ENCODE measurements around the gene CBS. TPM values are rescaled to one million over a fixed set of nuclear protein-coding genes. Genes with fewer than 3 reads are reported as not detected.
"Not testable (repeated sequence)": the region's sequence is repeated elsewhere in the genome, so short reads cannot be mapped to it uniquely, and the experiment has no call there.

Gene CBS
- total RNA-seq (100 to 1,000 TPM in 1 of 2 donors, 10 to 100 TPM in 1; 70.9 to 172 TPM), polyA plus RNA-seq (100 to 1,000 TPM in 1 of 2 donors, 10 to 100 TPM in 1; 86.2 to 212 TPM)

GRCh38 chr21:43075170-43076022 lies at the start of gene CBS:
CBS (minus strand) TSS chr21:43075835; CDS start chr21:43072193, 3,642 bp downstream.
- H3K4me1 ChIP-seq (ENCODE audit: control insufficient read depth in 4 of 4, insufficient read depth in 4 of 4, low read length in 3 of 4); H3K9ac ChIP-seq (ENCODE audit: low read depth in 1 of 2, low read length in 2 of 2); H3K27me3 ChIP-seq (ENCODE audit: control insufficient read depth in 4 of 4, insufficient read depth in 4 of 4, low read length in 3 of 4); H3K9me3 ChIP-seq (ENCODE audit: control insufficient read depth in 4 of 4, low read length in 3 of 4); DNase-seq (ENCODE audit: low spot score); H3K4me3 ChIP-seq (ENCODE audit: low read depth in 1 of 3, low read length in 3 of 3); H3K36me3 ChIP-seq (ENCODE audit: control insufficient read depth in 4 of 4, insufficient read depth in 3 of 4, low read depth in 1 of 4, low read length in 3 of 4); H3K27ac ChIP-seq (ENCODE audit: low read depth in 1 of 2, low read length in 2 of 2): not testable (repeated sequence)
- no CpG with 5 or more reads among the region's 84 CpGs for WGBS

- H3K9ac ChIP-seq (ENCODE audit: low read depth in 1 of 2, low read length in 2 of 2); H3K27me3 ChIP-seq (ENCODE audit: control insufficient read depth in 4 of 4, insufficient read depth in 4 of 4, low read length in 3 of 4); H3K27ac ChIP-seq (ENCODE audit: low read depth in 1 of 2, low read length in 2 of 2); DNase-seq (ENCODE audit: low spot score); H3K4me3 ChIP-seq (ENCODE audit: low read depth in 1 of 3, low read length in 3 of 3); H3K36me3 ChIP-seq (ENCODE audit: control insufficient read depth in 4 of 4, insufficient read depth in 3 of 4, low read depth in 1 of 4, low read length in 3 of 4); H3K9me3 ChIP-seq (ENCODE audit: control insufficient read depth in 4 of 4, low read length in 3 of 4); H3K4me1 ChIP-seq (ENCODE audit: control insufficient read depth in 4 of 4, insufficient read depth in 4 of 4, low read length in 3 of 4): not testable (repeated sequence)
- no CpG with 5 or more reads among the region's 4 CpGs for WGBS
These were observed 40.3 kb upstream of the CBS start for GRCh38 chr21:43115956-43116355.

GRCh38 chr21:43114483-43114882 lies 38.8 kb upstream of the CBS start:
- H3K36me3 ChIP-seq (ENCODE audit: control insufficient read depth in 4 of 4, insufficient read depth in 3 of 4, low read depth in 1 of 4, low read length in 3 of 4); DNase-seq (ENCODE audit: low spot score); H3K9me3 ChIP-seq (ENCODE audit: control insufficient read depth in 4 of 4, low read length in 3 of 4); H3K27ac ChIP-seq (ENCODE audit: low read depth in 1 of 2, low read length in 2 of 2); H3K27me3 ChIP-seq (ENCODE audit: control insufficient read depth in 4 of 4, insufficient read depth in 4 of 4, low read length in 3 of 4); H3K4me1 ChIP-seq (ENCODE audit: control insufficient read depth in 4 of 4, insufficient read depth in 4 of 4, low read length in 3 of 4); H3K4me3 ChIP-seq (ENCODE audit: low read depth in 1 of 3, low read length in 3 of 3); H3K9ac ChIP-seq (ENCODE audit: low read depth in 1 of 2, low read length in 2 of 2): not testable (repeated sequence)
- WGBS: 91% methylated on average over 5 of the region's 6 CpGs

- H3K36me3 ChIP-seq (ENCODE audit: control insufficient read depth in 4 of 4, insufficient read depth in 3 of 4, low read depth in 1 of 4, low read length in 3 of 4); H3K27me3 ChIP-seq (ENCODE audit: control insufficient read depth in 4 of 4, insufficient read depth in 4 of 4, low read length in 3 of 4); DNase-seq (ENCODE audit: low spot score); H3K9ac ChIP-seq (ENCODE audit: low read depth in 1 of 2, low read length in 2 of 2); H3K4me1 ChIP-seq (ENCODE audit: control insufficient read depth in 4 of 4, insufficient read depth in 4 of 4, low read length in 3 of 4); H3K4me3 ChIP-seq (ENCODE audit: low read depth in 1 of 3, low read length in 3 of 3); H3K9me3 ChIP-seq (ENCODE audit: control insufficient read depth in 4 of 4, low read length in 3 of 4); H3K27ac ChIP-seq (ENCODE audit: low read depth in 1 of 2, low read length in 2 of 2): not testable (repeated sequence)
- WGBS: no CpG with 5 or more reads among the region's 7 CpGs
These were observed 33.4 kb upstream of the CBS start for GRCh38 chr21:43109006-43109405.

- H3K36me3 ChIP-seq (ENCODE audit: control insufficient read depth in 4 of 4, insufficient read depth in 3 of 4, low read depth in 1 of 4, low read length in 3 of 4); H3K4me3 ChIP-seq (ENCODE audit: low read depth in 1 of 3, low read length in 3 of 3); H3K9me3 ChIP-seq (ENCODE audit: control insufficient read depth in 4 of 4, low read length in 3 of 4); DNase-seq (ENCODE audit: low spot score); H3K9ac ChIP-seq (ENCODE audit: low read depth in 1 of 2, low read length in 2 of 2); H3K27ac ChIP-seq (ENCODE audit: low read depth in 1 of 2, low read length in 2 of 2); H3K4me1 ChIP-seq (ENCODE audit: control insufficient read depth in 4 of 4, insufficient read depth in 4 of 4, low read length in 3 of 4); H3K27me3 ChIP-seq (ENCODE audit: control insufficient read depth in 4 of 4, insufficient read depth in 4 of 4, low read length in 3 of 4): not testable (repeated sequence)
- WGBS: no CpG with 5 or more reads among the region's 17 CpGs
These were observed 32.5 kb upstream of the CBS start for GRCh38 chr21:43108177-43108576.

- H3K9ac ChIP-seq (ENCODE audit: low read depth in 1 of 2, low read length in 2 of 2); H3K27ac ChIP-seq (ENCODE audit: low read depth in 1 of 2, low read length in 2 of 2); H3K4me1 ChIP-seq (ENCODE audit: control insufficient read depth in 4 of 4, insufficient read depth in 4 of 4, low read length in 3 of 4); H3K27me3 ChIP-seq (ENCODE audit: control insufficient read depth in 4 of 4, insufficient read depth in 4 of 4, low read length in 3 of 4); H3K36me3 ChIP-seq (ENCODE audit: control insufficient read depth in 4 of 4, insufficient read depth in 3 of 4, low read depth in 1 of 4, low read length in 3 of 4); H3K9me3 ChIP-seq (ENCODE audit: control insufficient read depth in 4 of 4, low read length in 3 of 4); DNase-seq (ENCODE audit: low spot score); H3K4me3 ChIP-seq (ENCODE audit: low read depth in 1 of 3, low read length in 3 of 3): not testable (repeated sequence)
- WGBS: no CpG with 5 or more reads among the region's 17 CpGs
These were observed 32.1 kb upstream of the CBS start for GRCh38 chr21:43107794-43108137.

GRCh38 chr21:43106965-43107793 lies 31.5 kb upstream of the CBS start, which contains the start of gene U2AF1:
U2AF1 (minus strand) TSS chr21:43107570; CDS start chr21:43107494, 76 bp downstream.
- not testable (repeated sequence) for H3K4me1 ChIP-seq (ENCODE audit: control insufficient read depth in 4 of 4, insufficient read depth in 4 of 4, low read length in 3 of 4); H3K9ac ChIP-seq (ENCODE audit: low read depth in 1 of 2, low read length in 2 of 2); H3K9me3 ChIP-seq (ENCODE audit: control insufficient read depth in 4 of 4, low read length in 3 of 4); H3K27me3 ChIP-seq (ENCODE audit: control insufficient read depth in 4 of 4, insufficient read depth in 4 of 4, low read length in 3 of 4); H3K36me3 ChIP-seq (ENCODE audit: control insufficient read depth in 4 of 4, insufficient read depth in 3 of 4, low read depth in 1 of 4, low read length in 3 of 4); H3K27ac ChIP-seq (ENCODE audit: low read depth in 1 of 2, low read length in 2 of 2)
- under 1% methylated on average over 51 of the region's 107 CpGs for WGBS
- H3K4me3 ChIP-seq (ENCODE audit: low read depth in 1 of 3, low read length in 3 of 3): peak within 1 kb of the TSS in 2 of 3 donors; percentile 46 to 54
- peak; percentile 42 for DNase-seq (ENCODE audit: low spot score)

GRCh38 chr21:43104642-43105041 lies 29.0 kb upstream of the CBS start:
- not testable (repeated sequence) for H3K36me3 ChIP-seq (ENCODE audit: control insufficient read depth in 4 of 4, insufficient read depth in 3 of 4, low read depth in 1 of 4, low read length in 3 of 4); H3K4me1 ChIP-seq (ENCODE audit: control insufficient read depth in 4 of 4, insufficient read depth in 4 of 4, low read length in 3 of 4); H3K9me3 ChIP-seq (ENCODE audit: control insufficient read depth in 4 of 4, low read length in 3 of 4); H3K4me3 ChIP-seq (ENCODE audit: low read depth in 1 of 3, low read length in 3 of 3); DNase-seq (ENCODE audit: low spot score); H3K27ac ChIP-seq (ENCODE audit: low read depth in 1 of 2, low read length in 2 of 2); H3K27me3 ChIP-seq (ENCODE audit: control insufficient read depth in 4 of 4, insufficient read depth in 4 of 4, low read length in 3 of 4); H3K9ac ChIP-seq (ENCODE audit: low read depth in 1 of 2, low read length in 2 of 2)
- WGBS: 73% methylated on average over 2 of the region's 5 CpGs

Measured in liver (tissue), 9 donors.